Measurements from ENCODE around the gene TRIML1.

Gene TRIML1, protein sequence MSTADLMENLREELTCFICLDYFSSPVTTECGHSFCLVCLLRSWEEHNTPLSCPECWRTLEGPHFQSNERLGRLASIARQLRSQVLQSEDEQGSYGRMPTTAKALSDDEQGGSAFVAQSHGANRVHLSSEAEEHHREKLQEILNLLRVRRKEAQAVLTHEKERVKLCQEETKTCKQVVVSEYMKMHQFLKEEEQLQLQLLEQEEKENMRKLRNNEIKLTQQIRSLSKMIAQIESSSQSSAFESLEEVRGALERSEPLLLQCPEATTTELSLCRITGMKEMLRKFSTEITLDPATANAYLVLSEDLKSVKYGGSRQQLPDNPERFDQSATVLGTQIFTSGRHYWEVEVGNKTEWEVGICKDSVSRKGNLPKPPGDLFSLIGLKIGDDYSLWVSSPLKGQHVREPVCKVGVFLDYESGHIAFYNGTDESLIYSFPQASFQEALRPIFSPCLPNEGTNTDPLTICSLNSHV

DNA sequence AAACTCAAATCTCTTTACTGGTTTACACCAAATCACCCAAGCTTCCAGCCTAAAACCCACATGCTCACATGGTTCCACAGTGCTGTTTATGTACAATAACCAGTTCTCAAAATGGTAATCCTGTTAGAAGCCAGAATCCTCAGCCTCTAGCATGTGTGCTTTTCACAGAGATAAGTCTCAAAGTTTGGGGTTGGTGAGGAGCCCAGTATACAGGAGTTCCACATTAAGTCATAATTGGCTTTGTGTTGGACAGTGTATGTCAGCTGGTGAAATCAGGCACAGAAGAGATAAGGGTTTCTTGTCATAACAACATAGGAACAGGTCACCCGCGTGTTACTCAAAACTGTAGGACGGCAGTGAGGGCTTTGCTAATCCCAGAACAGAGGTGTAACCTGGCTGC is at the start of gene TRIML1:
TSS of gene TRIML1 (plus strand) at position 301 of the 400 bp plus-strand sequence. CDS start 118 bp downstream, outside the sequence.
- DNase-seq (ENCODE audit: low spot score) = no peak

DNA sequence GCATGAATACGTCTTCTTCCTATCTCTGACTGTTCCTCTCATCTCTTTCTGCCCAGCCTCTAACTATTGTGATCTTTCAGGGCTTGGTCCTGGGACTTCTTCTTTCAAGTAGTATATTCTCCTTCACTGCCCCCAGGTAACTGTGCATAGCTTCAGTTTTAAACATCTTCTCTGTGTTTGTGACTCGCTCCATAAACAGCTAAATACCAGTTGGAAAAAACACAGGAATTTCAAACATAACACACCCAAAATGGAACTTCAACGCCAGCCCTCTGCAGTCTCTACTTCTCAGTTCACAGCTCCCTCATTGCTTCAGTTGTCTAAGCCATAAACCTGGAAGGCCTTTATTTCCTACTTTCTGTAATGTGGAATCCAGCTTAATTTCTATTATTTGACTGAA is 46.4 kb upstream of the TRIML1 start:
- DNase-seq (ENCODE audit: low spot score) = no peak

DNA sequence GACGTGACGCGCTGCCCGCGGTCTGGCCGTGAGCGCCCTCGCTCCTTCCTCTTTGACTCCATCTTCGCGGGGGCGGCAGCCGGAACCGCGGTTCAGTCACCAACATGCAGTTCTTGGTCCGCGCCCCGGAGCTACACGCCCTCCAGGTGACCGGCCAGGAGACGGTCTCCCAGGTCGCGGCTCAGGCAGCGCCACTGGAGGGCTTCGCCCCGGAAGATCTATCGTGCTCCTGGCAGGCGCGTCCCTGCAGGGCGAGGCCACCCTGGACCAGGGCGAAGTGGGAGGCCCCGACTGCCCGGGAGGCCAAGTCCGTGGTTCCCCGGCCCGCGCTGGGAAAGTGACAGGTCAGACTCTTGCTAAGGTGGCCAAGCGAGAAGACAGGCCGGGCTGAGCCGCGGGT is 32.8 kb upstream of the TRIML1 start:
- DNase-seq (ENCODE audit: low spot score) = no peak

DNA sequence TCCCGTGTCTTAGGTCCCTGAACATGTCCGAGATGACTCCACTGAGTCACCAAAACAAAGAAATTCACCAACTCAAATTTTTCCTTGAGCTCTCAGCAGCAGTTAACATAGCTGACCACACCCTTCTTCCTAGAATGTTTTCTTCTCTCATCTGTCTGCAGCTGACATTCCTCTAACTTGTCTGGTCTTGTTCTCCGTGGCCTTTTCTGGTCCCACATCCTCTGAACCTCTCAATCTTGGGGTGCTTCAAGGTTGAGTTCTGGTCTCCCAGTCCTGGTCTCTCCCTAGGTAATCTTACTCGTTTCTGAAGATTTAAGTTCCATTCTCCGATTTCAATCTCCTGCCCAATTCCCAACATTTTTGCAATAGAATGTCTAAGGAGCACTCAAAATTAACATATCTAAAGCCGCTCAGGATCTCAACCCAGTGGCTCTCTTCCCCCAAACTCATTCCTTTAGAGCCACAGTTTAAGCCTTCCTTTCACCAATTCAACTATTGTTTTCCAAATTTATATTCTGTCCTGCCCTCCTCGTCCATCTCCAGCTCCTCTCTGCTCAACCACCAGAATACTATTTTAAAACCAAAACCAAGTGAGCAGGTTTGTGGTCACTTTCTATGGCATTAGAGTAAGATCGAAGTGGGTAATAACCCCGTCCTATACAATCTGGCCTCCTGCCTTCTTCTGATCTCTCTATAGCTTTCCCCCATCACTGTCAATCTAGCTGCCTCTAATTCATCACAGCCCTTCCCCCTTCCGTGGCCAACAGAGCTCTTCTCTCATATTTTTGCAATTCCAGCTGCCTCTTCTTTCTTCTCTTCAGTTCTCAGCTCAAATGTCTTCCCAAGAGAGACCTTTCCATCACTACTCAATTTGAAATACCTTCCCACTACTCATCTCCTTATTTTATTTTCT is 31.1 kb upstream of the TRIML1 start:
- no peak for DNase-seq (ENCODE audit: low spot score)

DNA sequence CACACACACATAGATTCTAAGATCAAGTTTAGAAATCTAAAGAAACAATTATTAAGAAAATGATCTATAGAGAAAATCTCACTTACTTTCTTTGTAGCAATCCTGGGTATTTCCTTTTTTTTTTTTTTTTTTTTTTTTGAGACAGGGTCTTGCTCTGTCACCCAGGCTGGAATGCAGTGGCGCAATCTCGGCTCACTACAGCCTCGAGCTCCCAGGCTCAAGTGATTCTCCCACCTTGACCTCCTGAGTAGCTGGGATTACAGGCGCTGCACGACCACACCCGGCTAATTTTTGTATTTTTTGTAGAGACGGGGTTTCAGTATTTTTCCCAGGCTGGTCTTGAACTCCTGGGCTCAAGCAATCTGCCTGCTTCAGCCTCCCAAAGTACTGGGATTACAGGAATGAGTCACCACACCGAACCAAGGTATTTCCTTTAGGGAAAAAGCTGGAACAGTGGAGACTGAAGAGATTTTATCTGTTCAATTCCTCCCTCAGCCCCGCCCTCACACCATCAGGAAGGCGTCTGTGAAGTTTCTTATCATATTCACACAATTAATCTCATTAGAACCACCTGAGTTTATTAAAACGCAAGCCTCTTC is 30.0 kb upstream of the TRIML1 start, which contains the start of gene TRIML2:
TSS of gene TRIML2 (minus strand) at position 447 of the 599 bp plus-strand sequence. CDS start 4,235 bp downstream, outside the sequence.
- DNase-seq (ENCODE audit: low spot score) = no peak

DNA sequence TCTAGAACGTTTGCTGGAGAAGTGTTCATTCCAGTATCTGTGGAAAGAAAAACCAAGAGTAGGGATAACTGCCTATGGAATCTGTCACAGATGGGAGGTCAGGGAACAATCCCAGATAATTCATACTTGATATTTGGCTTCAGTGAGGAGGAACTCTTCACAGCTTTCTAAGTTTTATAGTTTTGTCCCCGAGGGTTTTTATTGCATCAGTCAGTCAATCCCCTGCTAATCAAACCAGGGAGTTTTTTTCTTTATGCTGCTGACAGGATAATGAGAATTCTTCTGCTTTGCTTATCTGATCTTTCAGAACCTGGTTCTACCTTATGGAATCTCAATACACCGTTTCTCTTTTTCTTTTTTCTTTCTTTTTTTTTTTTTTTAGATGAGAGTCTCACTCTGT is 29.2 kb upstream of the TRIML1 start:
- DNase-seq (ENCODE audit: low spot score) = no peak

DNA sequence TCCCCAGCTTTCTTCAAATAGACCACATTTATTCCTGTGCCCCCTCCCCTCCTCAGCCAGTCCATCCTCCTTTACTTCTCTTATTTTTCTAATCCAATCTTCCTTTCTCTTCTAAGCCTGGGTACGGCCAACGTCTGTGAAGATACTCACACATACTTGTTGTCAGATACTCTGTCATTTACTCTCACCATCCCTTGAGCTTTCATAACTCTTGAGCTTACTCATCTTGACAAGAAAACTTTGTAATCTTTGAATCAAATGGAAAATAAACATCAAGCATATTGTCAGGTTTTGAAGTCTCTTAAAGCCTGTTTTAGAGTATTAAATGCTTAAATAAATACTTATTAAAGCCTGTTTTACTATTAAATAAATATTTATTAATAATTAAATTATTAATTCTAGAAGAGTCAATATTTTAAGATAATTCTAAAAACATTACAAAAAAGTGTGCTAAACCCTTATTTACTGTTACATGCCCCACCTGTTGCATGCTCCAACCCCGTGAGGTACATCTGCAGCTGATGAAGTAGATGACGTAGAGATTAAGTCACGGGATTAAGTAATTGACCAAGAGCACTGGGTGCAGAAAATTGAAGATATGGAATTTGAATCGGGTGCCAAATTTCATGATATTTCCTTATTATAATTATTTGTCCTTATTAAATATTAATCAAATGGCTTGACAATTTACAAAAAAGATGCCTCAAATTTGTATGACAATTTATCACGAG is 28.3 kb upstream of the TRIML1 start:
- DNase-seq (ENCODE audit: low spot score) = no peak

DNA sequence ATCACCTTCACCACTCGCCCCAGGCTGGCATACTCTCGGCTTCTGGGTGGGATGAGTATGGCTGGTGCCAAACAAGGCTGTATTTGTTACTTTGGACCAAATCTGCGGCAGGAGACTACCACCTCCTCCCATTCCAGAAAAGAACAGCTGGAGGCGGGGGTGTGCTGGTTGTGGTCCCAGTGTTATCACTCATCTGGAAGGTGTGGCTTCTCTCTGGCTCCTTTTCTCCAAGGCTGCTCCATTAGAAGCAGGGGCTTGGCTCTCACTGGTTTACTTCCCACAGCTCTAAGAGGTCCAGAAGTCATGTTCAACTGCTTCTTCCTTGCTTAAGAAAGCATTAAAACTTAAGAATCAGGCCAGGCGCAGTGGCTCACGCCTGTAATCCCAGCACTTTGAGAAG is 27.3 kb upstream of the TRIML1 start:
- no peak for DNase-seq (ENCODE audit: low spot score)

DNA sequence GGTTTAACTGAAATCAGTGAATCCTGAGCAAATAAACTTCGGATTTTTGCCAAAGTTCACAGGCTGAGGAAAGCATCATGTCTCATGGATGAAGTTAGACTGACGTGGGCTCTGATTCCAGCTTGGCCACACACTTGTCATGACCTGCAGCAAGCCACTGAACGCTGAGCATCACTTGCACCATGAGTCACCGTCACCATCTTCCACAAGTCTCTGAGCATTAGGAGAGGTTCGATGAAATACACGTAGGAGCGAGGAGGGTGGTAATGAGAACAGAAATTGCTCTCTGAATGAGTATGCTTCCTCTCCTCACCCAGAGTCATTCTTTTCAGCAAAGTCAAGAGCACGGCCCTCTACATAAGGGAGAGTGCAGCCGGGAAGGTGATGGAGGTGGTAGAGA is 26.1 kb upstream of the TRIML1 start:
- DNase-seq (ENCODE audit: low spot score) = peak; percentile 35

DNA sequence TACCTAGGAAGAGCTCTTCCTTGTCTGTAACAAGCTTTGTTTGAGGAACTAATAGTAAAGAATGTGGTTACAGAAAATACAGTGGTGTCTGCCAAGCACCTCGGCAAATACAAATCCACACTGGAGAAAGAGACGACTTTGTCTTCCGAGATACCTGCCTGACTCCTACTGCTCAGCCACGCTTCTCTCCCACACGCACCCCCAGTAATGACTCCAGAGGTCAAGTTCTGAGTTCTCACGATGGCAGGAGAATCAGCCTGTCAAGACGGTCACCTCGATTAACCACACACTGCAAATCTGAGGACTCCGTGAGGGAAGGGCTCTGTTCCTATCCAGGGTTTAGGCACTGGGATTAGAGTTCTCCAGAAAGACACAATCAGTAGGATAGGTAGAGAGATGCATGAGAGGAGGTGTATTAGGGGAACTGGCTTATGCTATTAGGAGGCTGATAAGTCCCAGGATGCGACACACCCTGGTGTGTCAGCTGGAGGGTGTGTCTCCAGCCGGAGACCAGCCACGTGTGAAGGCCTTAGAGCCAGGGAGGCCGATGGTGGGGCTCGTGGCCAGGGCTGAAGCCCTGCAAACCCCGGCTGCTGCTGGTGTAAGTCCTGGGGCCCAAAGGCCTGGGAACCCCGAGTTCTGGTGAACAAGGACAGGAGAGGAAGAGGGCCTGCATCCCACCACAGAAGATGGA is 21.5 kb upstream of the TRIML1 start:
- DNase-seq (ENCODE audit: low spot score) = no peak

DNA sequence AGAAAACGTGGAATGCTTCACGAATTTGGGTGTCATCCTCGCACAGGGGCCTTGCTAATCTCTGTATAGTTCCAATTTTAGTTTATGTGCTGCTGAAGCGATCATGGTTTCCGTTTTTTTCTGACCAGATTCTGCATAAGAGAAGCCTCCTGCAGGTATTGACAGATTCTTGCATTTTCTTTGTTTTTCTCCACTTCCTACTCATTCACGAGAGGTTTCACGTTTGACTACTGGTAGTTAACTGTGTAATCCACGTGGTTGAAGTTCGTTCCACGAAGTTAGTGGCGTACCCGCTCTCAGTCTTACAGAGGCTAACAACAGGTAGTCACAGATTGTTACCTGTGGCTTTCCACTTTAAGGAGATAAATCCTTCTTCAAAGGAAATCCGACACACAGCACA is 17.7 kb upstream of the TRIML1 start:
- no peak for DNase-seq (ENCODE audit: low spot score)

DNA sequence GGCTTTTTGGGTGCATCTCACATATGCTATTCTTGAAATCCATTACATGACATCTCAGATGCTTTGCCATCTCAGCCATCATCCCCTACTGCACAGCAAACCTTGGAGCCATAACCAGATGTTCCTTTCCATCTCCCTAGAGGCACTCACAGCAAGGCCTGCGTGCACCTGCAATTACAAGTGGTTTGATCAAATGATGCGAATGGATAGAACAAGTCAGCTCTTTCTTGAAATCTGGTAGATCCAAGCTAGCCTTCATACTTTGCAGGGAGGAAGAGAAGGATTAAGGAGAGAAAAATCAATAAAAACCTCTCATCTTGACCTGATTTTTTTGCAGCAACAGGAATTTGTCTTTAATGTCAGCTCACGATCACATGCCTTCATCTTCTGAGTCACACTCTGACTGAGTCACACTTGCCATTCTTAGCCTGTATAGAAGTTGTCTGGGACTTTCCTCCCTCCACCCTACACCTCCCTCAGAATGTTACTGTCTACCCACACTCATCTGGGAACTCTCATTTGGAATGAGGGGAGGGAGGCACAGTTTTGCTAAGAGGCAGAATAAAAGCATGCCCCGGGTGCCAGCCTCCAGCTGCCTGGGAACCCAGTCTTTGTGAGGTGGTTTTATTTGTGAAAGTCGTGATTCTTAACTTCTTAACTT is 11.9 kb upstream of the TRIML1 start:
- DNase-seq (ENCODE audit: low spot score) = peak; percentile 87

DNA sequence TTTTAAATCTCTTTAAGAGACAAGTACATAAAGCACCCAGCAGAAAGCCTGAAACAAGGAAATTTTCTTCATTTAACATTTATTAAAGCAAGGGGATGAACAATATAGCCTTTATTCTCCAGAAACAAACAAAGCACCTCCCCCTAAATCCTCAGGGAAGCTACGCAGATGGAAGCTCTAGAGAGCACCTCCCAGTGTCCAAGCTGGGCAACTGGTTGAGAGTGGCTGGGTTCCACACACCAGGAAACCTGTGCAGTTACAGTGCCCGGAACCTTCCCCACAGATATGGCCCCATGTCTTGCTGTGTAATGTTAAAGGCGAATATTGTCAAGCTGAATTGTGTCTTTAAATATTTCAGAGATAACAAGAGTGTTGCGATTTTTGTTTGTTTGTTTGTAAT is 8.9 kb upstream of the TRIML1 start:
- DNase-seq (ENCODE audit: low spot score) = no peak

DNA sequence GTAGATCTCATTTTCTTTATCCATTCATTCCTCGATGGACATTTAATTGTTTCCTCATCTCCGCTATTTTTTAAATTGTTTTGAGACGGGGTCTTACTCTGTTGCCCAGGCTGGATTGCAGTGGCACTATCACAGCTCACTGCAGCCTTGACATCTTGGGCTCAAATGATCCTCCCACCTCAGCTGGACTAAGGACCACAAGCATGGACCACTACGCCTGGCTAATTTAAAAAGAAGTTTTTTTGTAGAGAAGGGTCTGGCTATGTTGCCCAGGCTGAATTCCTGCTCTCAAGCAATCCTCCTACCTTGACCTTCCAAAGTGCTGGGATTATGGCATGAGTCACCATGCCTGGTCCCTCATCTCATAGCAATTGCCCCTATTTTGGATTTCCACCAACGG is 7.0 kb upstream of the TRIML1 start:
- no peak for DNase-seq (ENCODE audit: low spot score)

DNA sequence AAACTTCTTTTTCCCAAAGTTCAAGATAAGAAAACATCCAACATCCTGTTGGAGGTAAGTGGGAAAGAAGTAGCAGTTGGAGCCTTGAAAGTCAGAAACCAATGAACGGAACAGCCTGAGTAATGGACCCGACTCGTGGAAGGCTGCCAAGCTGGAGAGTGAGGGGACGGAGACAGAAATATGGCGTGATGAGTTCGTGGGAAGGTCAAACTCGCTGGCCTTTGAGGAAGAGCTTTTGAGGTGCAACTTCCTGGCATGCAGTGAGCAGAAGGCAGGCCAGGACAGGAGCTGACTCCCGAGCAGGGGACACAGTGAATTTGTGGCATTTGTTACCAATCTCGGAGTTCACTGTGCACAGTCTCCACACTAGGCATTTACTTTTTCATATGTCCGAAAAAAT is 1.0 kb upstream of the TRIML1 start:
- no peak for DNase-seq (ENCODE audit: low spot score)

DNA sequence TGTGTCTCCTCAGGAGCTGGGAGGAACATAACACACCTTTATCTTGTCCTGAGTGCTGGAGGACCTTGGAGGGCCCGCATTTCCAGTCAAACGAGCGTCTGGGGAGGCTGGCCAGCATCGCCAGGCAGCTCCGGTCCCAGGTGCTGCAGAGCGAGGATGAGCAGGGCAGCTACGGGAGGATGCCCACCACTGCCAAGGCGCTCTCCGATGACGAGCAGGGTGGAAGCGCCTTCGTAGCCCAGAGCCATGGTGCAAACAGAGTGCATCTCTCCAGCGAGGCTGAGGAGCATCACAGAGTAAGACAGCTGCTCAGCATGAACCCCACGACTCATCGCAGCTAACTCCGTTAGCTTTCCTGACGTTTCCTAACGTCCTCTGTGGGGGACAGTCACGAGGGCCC is 430 bp downstream of the TRIML1 start:
- DNase-seq (ENCODE audit: low spot score) = no peak

DNA sequence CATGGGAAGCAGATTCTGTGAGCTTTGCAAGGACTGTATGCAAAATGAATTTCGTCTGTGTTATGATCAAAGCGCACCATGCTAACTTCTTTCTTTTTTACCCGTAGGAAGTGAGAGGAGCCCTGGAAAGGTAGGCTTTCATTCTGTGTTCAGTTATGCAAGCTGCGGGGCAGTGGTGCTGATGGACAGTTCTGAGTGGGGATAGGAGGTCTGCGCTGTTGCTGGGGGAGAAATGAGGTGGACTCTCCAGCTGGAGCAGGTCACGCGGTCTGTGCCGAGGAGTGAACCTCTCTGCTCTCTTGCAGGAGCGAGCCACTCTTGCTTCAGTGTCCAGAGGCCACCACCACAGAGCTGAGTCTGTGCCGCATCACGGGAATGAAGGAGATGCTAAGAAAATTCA is 4.5 kb downstream of the TRIML1 start:
- no peak for DNase-seq (ENCODE audit: low spot score)

DNA sequence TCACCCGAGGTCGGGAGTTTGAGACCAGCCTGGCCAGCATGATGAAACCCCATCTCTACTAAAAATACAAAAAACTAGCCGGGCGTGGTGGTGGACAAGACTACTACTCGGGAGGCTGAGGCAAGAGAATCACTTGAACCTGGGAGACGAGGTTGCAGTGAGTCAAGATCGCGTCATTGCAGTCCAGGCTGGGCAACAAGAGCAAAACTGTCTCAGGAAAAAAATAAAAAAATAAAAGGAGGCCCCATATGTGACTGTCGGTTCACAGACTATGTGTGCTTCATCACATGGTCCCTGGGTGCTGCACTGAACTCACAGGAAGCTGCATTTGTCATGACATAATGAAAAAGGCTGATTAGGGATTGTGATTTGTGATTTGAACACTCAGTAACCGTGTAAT is 6.4 kb downstream of the TRIML1 start:
- no peak for DNase-seq (ENCODE audit: low spot score)

DNA sequence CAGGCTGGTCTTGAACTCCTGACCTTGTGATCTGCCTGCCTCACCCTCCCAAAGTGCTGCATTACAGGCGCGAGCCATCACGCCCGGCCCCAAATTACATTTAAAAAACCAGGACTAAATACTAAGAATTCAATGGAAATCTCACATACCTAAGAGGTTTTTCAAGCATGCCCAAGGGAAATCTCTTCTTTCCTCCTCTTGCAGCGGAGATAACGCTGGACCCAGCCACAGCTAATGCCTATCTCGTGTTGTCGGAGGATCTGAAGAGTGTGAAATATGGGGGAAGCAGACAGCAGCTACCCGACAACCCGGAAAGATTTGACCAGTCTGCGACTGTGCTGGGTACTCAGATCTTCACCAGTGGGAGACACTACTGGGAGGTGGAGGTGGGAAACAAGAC is 7.4 kb downstream of the TRIML1 start:
- no peak for DNase-seq (ENCODE audit: low spot score)

DNA sequence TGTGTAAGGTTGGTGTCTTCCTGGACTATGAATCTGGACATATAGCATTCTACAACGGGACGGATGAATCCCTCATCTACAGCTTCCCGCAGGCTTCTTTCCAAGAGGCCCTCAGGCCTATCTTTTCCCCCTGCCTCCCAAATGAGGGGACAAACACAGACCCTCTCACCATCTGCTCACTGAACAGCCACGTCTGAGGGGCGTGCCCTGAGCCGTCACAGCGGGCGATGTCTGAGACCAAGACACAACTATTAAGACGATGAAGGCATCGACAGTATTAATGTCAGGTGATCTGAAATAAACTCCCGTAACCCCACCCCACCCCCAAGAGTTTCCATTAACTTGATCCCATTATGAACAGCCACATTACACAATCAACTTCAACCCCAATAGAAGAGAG is 7.9 kb downstream of the TRIML1 start:
- DNase-seq (ENCODE audit: low spot score) = no peak

DNA sequence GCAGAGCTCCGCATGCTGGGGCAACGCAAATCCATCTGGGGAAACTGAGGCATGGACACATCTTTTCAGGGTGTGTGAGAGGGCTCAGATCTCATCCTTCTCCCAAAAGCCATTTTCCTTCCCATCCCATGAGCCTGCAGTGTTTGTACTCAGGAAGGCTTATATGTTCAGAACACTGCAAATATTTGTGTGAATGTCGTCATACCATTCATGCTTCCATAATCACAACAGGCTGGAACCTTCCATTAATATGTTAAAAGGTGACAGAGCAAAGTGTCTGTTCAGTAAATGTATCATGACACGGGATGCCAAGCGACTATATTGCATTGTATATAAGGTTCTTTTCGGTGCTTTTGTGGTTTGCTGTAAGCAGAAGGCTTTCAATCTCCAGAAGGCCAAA is 8.5 kb downstream of the TRIML1 start:
- DNase-seq (ENCODE audit: low spot score) = no peak

Data from putamen (tissue), 1 donor.